AG10803 (cell line): ENCODE results near the gene SPHK1.

Source experiments
- DNase-seq: peaks from one replicate; pipeline ENCODE4 v3.0.0; 2010; ENCODE audit warnings: low read depth
- H3K4me3 ChIP-seq: 2 replicates; pipeline ENCODE4 v1.5.1; 2011; ENCODE audit warnings: mild to moderate bottlenecking, low read length, control low read depth
- CTCF ChIP-seq: conservative IDR thresholded peaks from 2 replicates; pipeline ENCODE4 v1.5.1; 2011; ENCODE audit warnings: mild to moderate bottlenecking, low read length, control low read depth, inconsistent platforms

SPHK1 gene

DNA sequence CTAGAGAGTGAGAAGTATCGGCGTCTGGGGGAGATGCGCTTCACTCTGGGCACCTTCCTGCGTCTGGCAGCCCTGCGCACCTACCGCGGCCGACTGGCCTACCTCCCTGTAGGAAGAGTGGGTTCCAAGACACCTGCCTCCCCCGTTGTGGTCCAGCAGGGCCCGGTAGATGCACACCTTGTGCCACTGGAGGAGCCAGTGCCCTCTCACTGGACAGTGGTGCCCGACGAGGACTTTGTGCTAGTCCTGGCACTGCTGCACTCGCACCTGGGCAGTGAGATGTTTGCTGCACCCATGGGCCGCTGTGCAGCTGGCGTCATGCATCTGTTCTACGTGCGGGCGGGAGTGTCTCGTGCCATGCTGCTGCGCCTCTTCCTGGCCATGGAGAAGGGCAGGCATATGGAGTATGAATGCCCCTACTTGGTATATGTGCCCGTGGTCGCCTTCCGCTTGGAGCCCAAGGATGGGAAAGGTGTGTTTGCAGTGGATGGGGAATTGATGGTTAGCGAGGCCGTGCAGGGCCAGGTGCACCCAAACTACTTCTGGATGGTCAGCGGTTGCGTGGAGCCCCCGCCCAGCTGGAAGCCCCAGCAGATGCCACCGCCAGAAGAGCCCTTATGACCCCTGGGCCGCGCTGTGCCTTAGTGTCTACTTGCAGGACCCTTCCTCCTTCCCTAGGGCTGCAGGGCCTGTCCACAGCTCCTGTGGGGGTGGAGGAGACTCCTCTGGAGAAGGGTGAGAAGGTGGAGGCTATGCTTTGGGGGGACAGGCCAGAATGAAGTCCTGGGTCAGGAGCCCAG is 2.8 kb downstream of the SPHK1 start:
- H3K4me3 ChIP-seq, result no peak overlapping the region
- DNase-seq, result no peak
- TF ChIP-seq CTCF, result no peak

GRCh38 chr17:76388966-76389888 is 4.8 kb downstream of the SPHK1 start:
- no peak for TF ChIP-seq CTCF
- H3K4me3 ChIP-seq, result no peak overlapping the region
- DNase-seq, result no peak

- no peak for TF ChIP-seq CTCF
- no peak for DNase-seq
- H3K4me3 ChIP-seq, result no peak overlapping the region
These were observed 5.6 kb downstream of the SPHK1 start for GRCh38 chr17:76390003-76390421.

DNA sequence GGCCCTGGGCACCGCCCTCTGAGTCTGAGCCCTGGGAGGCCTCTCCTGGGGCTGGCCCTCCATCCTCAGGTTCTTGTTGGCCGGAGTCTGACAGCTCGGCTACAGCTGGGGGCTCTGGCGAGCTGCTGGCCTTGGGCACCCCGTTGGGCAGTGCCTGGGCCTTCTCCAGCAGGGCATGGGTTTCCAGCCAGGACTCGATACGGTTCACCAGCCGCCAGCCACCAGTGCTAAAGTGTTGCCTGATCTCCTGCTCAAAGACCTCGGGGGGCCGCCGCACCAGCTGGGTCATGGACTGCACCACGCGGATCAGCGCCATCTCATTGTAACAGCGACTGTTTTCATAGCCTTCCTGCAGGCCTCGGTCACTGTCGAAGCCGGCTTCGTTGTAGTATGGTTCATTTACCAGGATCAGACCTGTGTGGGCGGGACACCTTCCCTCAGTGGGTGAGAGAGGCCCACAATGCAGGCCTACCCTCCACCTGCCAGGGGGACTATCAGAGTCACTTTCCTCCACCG is 6.8 kb downstream of the SPHK1 start:
- no peak for TF ChIP-seq CTCF
- H3K4me3 ChIP-seq, result no peak overlapping the region
- no peak for DNase-seq

GRCh38 chr17:76394166-76394565 is 9.8 kb downstream of the SPHK1 start:
- no peak for DNase-seq
- TF ChIP-seq CTCF, result no peak
- H3K4me3 ChIP-seq, result no peak overlapping the region

- no peak for DNase-seq
- no peak overlapping the region for H3K4me3 ChIP-seq
- TF ChIP-seq CTCF, result no peak
These were observed 11.6 kb downstream of the SPHK1 start for GRCh38 chr17:76395980-76396379.

DNA sequence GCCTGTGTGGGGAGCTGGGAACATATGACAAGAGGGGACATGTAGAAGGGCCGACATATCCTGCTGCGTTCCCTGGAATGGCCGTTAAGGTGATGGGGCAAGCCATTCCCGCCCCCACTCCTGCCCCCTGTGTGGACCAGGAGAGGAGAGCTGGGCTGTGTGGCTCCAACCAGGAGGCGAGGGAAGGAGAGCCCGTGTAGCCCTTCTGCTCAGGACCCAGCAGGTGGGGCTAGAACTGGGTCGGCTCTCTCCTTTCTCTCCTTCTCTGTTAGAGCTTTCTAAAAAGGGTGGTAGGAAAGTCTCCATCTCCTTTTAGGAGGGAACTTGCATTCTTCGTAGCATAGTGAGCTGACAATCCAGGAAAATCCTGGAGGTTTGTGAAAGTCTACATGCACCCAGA is 12.8 kb downstream of the SPHK1 start:
- DNase-seq, result no peak
- H3K4me3 ChIP-seq, result no peak overlapping the region
- TF ChIP-seq CTCF, result no peak
